ENCODE measurements around the gene TBC1D22A. TPM values are rescaled to one million over a fixed set of nuclear protein-coding genes. Genes with fewer than 3 reads are reported as not detected.

TBC1D22A gene
- total RNA-seq, 1 donor from 2014 or later: 14.3 TPM

DNA sequence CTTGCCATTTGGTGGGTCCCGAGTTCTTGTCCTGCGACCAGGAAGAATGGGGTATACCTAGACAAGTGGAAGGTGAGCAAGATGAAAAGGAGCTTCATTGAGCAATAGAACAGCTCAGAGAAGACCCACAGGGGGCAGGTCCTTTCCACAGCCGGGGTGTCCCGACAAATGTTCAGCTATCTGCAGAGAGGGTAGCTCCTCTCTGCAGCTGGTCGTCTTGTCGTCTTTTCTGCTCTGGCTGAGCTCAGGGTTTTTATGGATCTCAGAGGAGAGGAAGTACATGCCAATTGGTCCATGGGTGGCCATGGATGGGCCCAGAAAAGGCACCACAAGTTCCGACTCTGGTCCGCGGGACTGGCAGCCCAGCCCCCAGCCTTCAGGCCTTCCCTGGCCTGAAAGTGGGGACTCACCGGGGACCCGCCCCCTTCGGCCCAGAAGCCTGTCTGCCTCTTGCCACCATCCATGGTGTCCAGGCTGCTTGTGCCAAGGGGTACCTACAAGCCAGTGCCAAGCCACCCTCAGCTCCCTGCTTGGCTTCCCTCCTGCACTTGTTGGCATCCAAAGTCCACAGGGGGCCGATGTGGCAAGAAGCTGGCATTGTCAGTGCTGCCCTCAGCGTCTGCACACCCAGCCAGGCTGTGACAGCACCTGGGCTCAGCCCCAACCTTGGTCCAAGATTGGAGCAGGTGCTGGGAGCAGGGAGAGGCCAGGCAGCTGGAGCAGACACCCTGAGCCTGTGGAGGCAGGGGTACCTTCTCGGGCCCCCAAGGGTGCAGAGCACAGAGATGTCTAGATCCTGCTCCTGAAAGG is 438.9 kb downstream of the TBC1D22A start:
- H3K27me3 Mint-ChIP-seq (ENCODE audit: low read depth): peaks cover 8% of the 10 kb centered on the region
- H3K4me1 Mint-ChIP-seq: no peaks in the 10 kb centered on the region
- H3K9me3 Mint-ChIP-seq: no peaks in the 10 kb centered on the region
- H3K36me3 Mint-ChIP-seq (ENCODE audit: low read depth): no peaks in the 10 kb centered on the region
- DNase-seq (ENCODE audit: low read depth, low spot score): no peak
- H3K4me3 Mint-ChIP-seq: no peak overlapping the region
- no peak overlapping the region for H3K27ac Mint-ChIP-seq (ENCODE audit: unreplicated experiment)
- TF ChIP-seq, protein P1, sequence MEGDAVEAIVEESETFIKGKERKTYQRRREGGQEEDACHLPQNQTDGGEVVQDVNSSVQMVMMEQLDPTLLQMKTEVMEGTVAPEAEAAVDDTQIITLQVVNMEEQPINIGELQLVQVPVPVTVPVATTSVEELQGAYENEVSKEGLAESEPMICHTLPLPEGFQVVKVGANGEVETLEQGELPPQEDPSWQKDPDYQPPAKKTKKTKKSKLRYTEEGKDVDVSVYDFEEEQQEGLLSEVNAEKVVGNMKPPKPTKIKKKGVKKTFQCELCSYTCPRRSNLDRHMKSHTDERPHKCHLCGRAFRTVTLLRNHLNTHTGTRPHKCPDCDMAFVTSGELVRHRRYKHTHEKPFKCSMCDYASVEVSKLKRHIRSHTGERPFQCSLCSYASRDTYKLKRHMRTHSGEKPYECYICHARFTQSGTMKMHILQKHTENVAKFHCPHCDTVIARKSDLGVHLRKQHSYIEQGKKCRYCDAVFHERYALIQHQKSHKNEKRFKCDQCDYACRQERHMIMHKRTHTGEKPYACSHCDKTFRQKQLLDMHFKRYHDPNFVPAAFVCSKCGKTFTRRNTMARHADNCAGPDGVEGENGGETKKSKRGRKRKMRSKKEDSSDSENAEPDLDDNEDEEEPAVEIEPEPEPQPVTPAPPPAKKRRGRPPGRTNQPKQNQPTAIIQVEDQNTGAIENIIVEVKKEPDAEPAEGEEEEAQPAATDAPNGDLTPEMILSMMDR (conservative IDR thresholded peaks at IDR 0.05): no peak

DNA sequence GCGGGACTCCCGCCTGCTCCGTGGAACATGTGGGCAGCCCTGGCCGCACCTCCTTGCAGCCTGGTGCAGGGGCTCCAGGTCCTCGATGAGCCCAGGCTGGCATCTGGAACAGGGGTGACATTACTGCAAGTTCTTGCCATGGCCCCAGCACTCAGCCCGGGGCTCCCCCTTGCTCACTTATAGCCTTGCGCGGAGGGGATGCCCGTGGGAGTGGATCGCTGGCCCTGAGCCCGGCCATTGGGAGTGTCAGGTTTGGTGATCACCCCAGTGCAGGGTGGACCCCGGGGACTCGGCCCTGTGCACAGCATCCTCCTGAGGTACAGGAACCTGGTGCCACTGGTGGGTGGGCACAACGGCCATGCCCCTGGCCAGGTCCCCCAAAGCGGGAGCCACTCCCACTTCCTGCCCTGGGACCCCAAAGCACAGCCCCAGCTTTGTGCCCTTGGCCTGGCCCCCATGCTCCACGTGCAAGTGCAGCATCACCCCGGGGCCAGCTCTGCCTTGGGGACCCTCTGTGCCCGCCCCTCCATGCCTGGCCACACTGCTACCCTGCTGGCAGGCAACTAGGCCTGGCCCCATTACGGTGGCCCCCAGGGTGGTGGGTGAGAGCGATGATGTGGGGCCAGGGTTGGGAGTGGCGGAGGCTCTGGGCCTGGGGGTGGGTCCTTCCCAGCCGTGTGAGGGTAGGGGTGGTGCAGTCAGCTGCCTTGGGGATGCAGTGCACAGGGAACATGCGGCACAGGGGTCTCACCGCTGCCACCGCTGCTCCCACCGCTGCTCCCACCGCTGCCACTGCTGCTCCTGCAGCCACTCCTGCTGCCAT is 439.8 kb downstream of the TBC1D22A start:
- Mint-ChIP-seq H3K36me3 (ENCODE audit: low read depth) (no peaks in the 10 kb centered on the region), H3K9me3 (no peaks in the 10 kb centered on the region), H3K4me3 (no peak overlapping the region), H3K27me3 (ENCODE audit: low read depth) (peaks cover 8% of the 10 kb centered on the region), H3K4me1 (no peaks in the 10 kb centered on the region), H3K27ac (ENCODE audit: unreplicated experiment) (no peak overlapping the region)
- no peak for DNase-seq (ENCODE audit: low read depth, low spot score)
- TF ChIP-seq, protein P1 (conservative IDR thresholded peaks at IDR 0.05): no peak

DNA sequence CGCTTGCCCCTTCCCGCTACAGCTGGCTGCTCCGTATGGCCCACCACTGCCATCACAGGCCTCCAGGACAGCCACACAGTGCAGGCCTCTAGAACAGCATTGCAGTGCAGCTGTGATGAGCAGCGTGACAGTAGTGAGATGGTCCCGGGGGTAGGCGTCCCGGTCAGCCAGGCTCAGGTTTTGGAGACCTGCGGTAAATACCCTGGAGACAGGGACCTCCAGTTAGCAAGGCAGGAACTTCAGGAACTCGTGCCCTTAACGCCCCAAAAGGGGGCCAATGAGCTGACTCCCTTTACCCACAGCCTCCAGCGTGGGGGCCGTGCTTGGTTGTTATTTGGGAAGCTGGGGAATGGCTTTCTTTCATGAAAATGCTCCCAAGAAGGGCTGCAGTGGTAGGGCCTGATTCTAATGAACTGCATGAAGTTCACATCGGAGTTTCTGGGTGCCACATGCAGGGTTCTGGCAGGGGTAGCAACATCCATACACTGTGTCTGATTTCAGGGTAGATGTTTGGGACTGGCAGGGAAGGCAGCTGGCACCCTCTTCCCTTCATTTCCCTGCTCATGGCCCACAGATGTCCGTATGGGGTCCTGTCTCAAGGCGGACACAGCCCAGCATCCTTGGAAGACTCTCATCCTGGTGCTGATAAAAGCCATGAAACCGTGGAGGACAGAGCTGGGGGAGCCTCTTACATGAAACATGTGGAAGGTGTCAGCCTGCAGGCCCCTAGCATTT is 440.5 kb downstream of the TBC1D22A start:
- Mint-ChIP-seq H3K36me3 (ENCODE audit: low read depth) (no peaks in the 10 kb centered on the region), H3K4me1 (no peaks in the 10 kb centered on the region), H3K9me3 (no peaks in the 10 kb centered on the region), H3K4me3 (no peak overlapping the region), H3K27ac (ENCODE audit: unreplicated experiment) (no peak overlapping the region), H3K27me3 (ENCODE audit: low read depth) (peaks cover 8% of the 10 kb centered on the region)
- TF ChIP-seq, protein P1 (conservative IDR thresholded peaks at IDR 0.05): no peak
- no peak for DNase-seq (ENCODE audit: low read depth, low spot score)

DNA sequence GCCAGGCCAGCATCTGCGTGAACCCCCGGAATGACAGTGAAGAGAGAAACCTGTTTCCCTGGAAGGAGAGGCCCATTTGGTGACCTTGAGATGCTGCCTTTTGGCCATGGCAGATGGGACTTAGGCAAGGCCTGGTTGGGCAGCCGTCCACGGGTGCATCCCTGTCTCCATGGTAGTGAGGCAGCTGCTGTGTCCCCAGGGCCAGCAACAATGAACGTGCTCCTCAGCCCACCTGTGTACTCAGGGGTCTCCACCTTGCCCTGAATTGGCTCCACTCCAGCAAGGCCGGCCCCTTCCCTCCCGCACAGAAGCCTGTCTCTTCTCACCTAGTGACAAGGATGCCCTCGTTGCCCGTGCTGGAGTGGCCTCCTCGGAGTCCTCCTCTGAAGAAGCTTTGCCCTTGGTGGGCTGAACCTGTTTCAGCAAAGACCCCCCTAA is 441.1 kb downstream of the TBC1D22A start:
- no peak for DNase-seq (ENCODE audit: low read depth, low spot score)
- H3K4me1 Mint-ChIP-seq: no peaks in the 10 kb centered on the region
- H3K27me3 Mint-ChIP-seq (ENCODE audit: low read depth): peaks cover 8% of the 10 kb centered on the region
- TF ChIP-seq, protein P1 (conservative IDR thresholded peaks at IDR 0.05): no peak
- H3K9me3 Mint-ChIP-seq: no peaks in the 10 kb centered on the region
- H3K36me3 Mint-ChIP-seq (ENCODE audit: low read depth): no peaks in the 10 kb centered on the region
- H3K27ac Mint-ChIP-seq (ENCODE audit: unreplicated experiment): no peak overlapping the region
- H3K4me3 Mint-ChIP-seq: no peak overlapping the region

All from neural crest cell (in vitro differentiated cells).